ENCODE data around the gene B3GLCT.
"Not testable (repeated sequence)": the region's sequence is repeated elsewhere in the genome, so short reads cannot be mapped to it uniquely, and the experiment has no call there.

B3GLCT gene

DNA sequence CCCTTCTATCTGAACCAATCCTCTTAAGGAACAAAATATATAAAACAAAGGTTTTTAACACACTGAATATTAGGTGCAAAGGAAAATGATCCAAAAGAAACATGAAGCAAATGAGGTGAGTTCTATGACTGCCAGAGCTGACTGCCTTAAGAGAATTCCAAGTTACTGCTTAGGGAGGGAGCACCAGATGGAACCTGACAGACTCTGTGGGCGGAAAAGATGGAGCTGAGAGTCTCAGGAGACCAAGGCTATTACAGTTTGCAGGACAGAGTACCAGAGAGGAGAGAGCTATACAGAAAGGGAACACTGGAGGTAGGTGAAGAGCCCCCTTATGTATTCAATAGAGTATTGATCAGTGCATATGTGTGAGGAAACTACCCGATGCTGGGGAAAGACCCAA lies 87.2 kb downstream of the B3GLCT start:
- DNase-seq = no peak

- DNase-seq = no peak
Measured at GRCh38 chr13:31301119-31301518, 101.3 kb downstream of the B3GLCT start.

DNA sequence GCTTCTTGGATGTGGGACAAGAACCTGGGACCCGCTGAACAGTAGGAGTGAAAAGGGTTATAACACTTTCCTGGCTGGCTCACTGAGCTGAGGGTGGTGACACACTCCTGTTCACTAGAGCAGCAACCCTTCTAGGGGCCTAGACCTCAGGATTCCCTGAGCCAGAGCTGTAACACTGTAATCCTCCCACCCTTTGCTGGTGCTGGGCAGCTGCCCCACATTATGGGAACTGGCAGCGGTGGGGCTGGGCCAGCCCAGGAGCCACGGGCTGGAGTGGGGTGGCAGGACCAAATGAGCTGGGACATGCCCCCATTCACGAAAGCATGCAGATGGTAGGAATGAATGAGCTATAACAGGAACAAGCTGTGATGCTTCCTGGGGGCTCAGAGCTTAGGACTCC lies 110.6 kb downstream of the B3GLCT start:
- DNase-seq = no peak

- no peak for DNase-seq
Measured at GRCh38 chr13:31310786-31311185, 111.0 kb downstream of the B3GLCT start.

GRCh38 chr13:31311921-31312320 lies 112.1 kb downstream of the B3GLCT start:
- DNase-seq = no peak

- DNase-seq = no peak
Measured at GRCh38 chr13:31314961-31315360, 115.2 kb downstream of the B3GLCT start.

GRCh38 chr13:31320946-31321345 lies 121.2 kb downstream of the B3GLCT start:
- DNase-seq = no peak

DNA sequence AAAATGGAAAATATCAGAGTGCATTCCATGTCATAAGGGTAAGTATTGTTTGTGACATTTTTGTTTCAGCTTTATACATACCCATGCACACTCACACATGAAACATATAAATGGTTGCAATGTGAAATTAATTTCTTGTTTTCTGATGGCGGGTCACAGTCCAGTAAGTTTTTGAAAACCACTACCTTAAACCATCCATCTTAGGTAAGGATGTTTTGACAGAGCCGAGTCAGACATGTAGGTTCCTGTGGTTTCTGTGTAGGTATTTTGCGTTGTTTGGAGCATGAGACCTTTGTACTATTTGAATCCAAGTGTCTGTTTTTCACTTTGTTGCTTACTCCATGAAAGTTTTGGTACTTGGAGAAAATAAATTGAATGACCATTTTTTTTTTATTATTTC lies 121.7 kb downstream of the B3GLCT start:
- no peak for DNase-seq

- DNase-seq = no peak
Measured at GRCh38 chr13:31322026-31322425, 122.3 kb downstream of the B3GLCT start.

DNA sequence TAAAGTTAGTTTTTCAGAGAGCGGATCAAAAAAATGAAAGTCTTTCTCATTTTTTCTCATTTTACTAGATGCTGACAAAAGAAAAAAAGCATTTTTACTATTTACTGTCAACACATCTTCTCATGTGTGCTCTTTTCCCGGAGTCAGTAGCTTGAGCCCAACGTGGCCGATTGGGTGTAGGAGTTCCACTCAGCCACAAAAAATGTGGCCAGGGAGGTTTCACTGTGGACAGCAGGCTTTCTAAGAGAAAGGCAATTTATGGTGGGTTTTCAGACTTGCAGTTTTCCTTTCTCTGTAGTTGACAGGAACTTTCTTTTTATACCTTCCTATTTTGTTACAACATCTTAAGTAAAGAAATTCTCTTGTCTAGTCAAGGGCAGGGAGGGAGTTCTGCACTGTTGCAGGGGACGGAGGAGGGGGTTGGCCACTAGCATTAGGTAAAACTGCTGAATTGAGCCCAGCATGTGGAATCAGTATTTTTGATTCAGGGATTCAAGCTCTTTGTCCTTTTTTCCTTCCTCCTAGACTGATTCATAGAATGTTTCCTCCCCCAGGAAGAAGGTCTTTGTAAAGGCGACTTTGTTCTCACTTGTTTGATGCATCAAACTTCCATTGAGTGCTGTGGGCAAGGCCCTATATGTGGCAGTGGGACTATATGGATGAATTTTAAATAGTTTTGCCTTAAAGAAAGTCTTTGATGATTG lies 123.1 kb downstream of the B3GLCT start:
- DNase-seq = no peak

DNA sequence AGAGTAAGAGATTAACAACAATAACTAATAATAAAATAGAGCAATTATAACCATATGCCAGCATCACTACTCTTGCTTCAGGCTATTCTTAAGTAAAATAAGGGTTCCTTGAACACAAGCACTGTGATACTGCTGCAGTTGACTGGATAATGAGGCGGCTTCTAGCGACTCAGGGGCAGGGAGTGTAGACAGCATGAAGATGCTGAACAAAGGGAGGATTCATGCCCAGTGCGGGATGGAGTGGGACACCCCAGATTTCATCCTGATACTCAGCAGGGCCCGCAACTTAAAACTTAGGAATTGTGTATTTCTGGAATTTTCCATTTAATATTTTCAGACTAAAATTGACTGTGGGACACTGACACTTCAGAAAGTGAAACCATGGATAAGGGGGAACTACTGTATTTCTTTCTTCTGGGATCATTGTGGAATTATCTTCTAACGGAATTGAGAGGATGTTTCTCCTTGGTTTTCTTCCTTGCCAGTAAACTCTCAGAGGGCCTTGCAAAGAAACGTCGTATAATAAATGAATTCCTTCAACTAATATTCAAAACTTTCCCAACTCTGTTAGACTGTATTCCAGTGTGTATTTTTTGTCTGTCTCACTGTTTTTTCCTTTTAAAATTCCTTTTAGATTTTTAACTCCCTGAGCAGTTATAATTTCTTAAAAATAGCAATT lies 127.5 kb downstream of the B3GLCT start:
- no peak for DNase-seq

DNA sequence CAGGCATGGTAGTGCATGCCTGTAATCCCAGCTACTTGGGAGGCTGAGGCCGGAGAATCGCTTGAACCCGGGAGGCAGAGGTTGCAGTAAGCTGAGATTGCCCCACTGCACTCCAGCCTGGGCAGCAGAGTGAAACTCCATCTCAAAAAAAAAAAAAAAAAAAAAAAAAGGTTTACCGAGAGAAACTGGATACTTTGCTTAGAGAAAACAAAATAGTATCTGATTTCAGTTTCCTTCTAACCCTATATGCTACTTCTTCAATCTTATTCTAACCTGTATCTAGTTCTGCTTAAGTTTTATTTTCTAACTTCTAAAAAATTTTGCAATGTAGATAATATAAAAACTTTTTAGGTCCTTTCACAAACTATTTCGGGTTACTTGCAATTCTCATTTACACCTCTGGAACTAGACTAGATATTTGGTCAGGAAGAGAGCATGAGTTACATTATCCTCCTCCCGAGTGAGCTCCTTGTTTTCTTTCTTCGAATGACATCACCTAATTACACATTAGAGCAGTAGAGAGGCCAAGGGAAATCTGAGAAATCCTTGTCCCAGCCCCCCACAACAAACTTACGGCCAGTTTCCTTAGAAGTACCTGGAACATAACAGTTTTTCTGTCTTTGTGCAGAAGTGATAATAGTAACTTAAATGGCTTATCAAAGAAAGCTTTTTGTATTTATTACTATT lies 128.9 kb downstream of the B3GLCT start:
- no peak for DNase-seq

- DNase-seq = no peak
Measured at GRCh38 chr13:31330236-31330635, 130.5 kb downstream of the B3GLCT start.

DNA sequence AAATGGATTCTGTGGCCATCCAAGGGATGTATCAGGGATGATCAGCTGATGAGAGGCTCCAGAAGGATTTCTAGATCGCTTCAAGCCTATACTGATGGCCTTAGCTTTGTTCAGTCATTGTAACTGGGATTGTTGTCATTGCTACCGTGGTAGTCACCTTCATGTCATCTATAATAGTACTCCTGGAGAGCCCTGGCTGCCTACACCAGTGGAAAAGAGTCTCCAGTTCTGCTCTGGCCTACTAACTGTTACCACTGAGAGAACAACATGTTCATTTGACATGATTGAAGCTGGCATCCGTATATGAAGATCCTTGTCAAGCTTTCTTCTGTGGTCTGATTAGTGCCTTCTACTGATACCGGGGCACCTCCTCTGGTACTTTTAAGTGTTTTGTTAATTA lies 131.3 kb downstream of the B3GLCT start:
- no peak for DNase-seq

GRCh38 chr13:31334547-31334946 lies 134.8 kb downstream of the B3GLCT start:
- DNase-seq = no peak

DNA sequence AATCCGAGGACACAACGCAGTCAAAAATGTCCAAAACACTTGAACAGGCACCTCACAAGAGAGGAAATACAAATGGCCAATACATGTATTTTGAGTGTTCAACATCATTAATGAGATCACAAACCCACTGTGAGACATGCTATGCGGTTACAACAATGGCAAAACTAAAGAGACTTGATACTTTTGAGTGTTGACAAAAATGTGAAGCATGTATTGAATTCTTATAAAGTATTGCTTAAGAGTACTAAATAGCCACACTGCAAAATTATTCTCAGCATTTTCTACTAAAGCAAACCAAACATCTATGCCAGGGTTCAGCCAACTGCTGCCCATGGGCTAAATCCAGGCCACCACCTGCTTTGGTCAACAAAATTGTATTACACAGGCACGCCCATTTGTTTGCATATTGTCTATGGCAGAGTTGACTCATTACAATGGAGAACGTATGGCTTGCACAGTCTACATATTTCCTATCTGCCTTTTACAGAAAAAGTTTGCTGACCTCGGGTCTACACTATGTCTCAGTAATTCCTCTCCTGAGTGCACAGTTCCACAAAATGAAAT lies 135.3 kb downstream of the B3GLCT start:
- DNase-seq = no peak

DNA sequence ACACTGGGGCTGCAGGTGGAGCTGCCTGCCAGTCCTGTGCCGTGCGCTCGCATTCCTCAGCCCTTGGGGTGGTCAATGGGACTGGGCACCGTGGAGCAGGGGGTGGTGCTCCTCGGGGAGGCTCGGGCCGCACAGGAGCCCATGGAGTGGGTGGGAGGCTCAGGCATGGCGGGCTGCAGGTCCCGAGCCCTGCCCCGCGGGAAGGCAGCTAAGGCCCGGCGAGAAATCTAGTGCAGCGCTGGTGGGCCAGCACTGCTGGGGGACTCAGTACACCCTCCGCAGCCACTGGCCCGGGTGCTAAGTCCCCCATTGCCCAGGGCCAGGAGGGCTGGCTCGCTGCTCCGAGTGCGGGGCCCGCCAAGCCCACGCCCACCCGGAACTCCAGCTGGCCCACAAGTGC lies 139.8 kb downstream of the B3GLCT start:
- DNase-seq = not testable (repeated sequence)

GRCh38 chr13:31340848-31341247 lies 141.1 kb downstream of the B3GLCT start:
- not testable (repeated sequence) for DNase-seq

DNA sequence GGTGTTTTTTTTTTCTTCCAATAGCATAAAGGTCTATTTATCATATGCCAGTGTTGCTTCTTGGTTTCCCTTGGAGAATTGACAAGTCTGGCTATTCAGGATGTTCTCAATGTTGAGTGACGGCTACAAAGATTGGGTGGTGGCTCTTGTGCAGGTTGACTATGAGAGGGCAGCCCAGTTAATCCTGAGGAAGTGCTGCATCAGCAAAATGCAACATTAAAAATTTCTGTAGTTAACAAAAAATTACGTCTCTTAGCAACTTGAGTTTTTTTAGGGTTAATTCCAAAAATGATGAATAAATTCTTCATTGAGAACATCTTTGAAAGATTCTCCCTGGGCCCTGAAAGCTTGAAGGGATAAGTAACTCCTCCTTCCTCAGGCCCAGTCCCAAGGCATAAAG lies 147.1 kb downstream of the B3GLCT start:
- no peak for DNase-seq

DNA sequence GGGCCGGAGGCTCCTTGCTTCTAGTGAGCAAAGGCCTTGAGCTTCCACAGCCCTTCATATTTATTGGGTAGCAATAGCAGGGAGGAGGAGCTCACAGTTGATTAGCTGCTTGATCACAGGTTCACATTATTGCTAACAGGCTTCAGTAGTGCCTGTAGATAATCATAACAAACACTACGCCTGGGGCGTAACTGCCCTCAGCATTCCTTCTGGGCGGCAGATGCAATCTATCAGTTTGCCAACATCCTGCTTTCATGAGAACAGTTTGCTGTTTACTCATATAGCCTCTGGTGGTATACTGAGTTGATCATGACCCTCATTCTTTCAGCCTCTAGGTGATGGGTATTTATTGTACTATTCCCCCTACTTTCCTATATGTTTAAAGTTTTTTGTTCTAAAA lies 149.4 kb downstream of the B3GLCT start:
- no peak for DNase-seq

GRCh38 chr13:31350560-31350959 lies 150.8 kb downstream of the B3GLCT start:
- DNase-seq = no peak

DNA sequence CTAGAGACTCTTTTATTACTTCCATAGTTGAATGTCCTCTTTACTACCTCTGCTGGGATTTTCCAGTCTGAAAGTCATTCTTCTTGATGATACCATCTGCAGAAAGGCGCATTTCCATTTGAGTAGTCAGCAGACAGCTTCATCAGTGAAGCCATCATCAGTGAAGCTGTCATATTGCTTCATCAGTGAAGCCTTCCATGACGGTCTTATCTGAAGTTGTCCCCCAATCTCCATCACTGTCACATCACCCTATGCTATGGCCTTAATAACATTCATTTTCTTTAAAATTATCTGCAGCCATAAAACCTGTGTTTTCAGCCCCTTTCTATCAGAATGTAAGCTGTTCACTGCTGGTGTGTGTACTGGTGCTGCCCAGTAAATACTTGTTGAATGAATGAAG lies 151.6 kb downstream of the B3GLCT start:
- DNase-seq = no peak

DNA sequence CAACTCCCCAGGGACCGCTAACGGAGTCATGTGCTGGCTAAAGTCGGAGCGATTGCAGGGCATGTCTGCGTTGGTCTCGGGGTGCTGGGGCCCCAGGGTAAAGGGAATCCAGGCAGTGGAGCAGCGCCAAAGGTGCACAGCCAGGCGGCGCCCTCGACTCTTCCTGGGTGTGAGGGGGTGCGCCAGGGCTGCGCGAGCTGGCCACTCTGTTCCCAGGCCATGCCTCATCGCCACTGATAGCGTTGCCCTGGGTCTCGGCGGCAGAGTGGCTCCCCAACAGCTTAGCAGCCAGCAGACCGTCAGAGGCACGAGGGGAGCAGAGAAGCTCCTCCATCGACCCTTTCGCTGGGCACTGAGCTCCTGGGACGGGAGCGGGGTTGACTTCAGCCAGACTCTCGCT lies 152.7 kb downstream of the B3GLCT start:
- DNase-seq = no peak

- DNase-seq = no peak
Measured at GRCh38 chr13:31355001-31355400, 155.2 kb downstream of the B3GLCT start.

All from CD4-positive, alpha-beta T cell treated with Interferon alpha-2 for 1 hour (primary cell).